ENCODE measurements around the gene PFKFB1. TPM values are rescaled to one million over a fixed set of nuclear protein-coding genes. Genes with fewer than 3 reads are reported as not detected.

The PFKFB1 gene
- total and polyA plus RNA-seq, 11 donors = 0.11 to 1.2 (median 0.24) TPM; not detected in 3

GRCh38 chrX:55005256-55005655 lies 11.3 kb upstream of the PFKFB1 start:
- intact Hi-C loops (cut with DNase I) = loop anchor here in 3 of 10 donors (10.0 kb wide), 3 partner anchors 200 to 960 kb away; partner anchors contain the start of genes MAGED2 (in 2 of the 3) and PHF8 (in 1 of the 3)
- Histone ChIP-seq H3K4me3 (no peak overlapping the region), H3K4me1 (peaks cover 0 to 39% (median 16%) of the 10 kb centered on the region in 12 donors), H3K27me3 (no peaks in the 10 kb centered on the region), H3K9me3 (no peaks in the 10 kb centered on the region), H3K36me3 (peaks cover 0 to 48% (median 24%) of the 10 kb centered on the region in 9 donors), H3K27ac (peak overlapping the region in 1 of 12 donors; percentile 68)
- TF ChIP-seq POLR2A (IDR thresholded peaks at IDR 0.05) (no peak), CTCF (IDR thresholded peaks at IDR 0.05) (no peak)
- no peak for DNase-seq
- no peak for ATAC-seq

- intact Hi-C loops (cut with DNase I) = loop anchor here in 5 of 10 donors (5.0 to 10.0 kb wide), 5 partner anchors 199 to 959 kb away; partner anchors contain the start of genes MAGED2 (in 2 of the 5), FAM120C (in 1 of the 5) and PHF8 (in 1 of the 5)
- H3K27me3 ChIP-seq = no peaks in the 10 kb centered on the region
- TF ChIP-seq POLR2A (IDR thresholded peaks at IDR 0.05) = no peak
- no peak for TF ChIP-seq CTCF (IDR thresholded peaks at IDR 0.05)
- peaks cover 0 to 48% (median 24%) of the 10 kb centered on the region in 9 donors for H3K36me3 ChIP-seq
- no peaks in the 10 kb centered on the region for H3K9me3 ChIP-seq
- DNase-seq (no peak), ATAC-seq (no peak)
- no peak overlapping the region for H3K27ac ChIP-seq
- peaks cover 0 to 35% (median 15%) of the 10 kb centered on the region in 12 donors for H3K4me1 ChIP-seq
- WGBS, 4 donors = 78 to 97% (median 88%) methylated on average over 1 of the region's 1 CpG
- H3K4me3 ChIP-seq = no peak overlapping the region
Observed at GRCh38 chrX:55004231-55004630, 10.2 kb upstream of the PFKFB1 start.

- peak in 1 of 2 donors; percentile 70 for TF ChIP-seq POLR2A (IDR thresholded peaks at IDR 0.05)
- no peak for TF ChIP-seq CTCF (IDR thresholded peaks at IDR 0.05)
- ATAC-seq (peak; percentile 97 to 98 (median 98)), DNase-seq (peak; percentile 89 to 94 (median 94))
- H3K4me1 ChIP-seq = peaks cover 0 to 17% (median 4%) of the 10 kb centered on the region in 12 donors
- peak within 1 kb of the TSS; percentile 68 to 95 (median 86) for H3K27ac ChIP-seq
- 0 to 49% (median 21%) methylated on average over 24 to 55 of the region's 55 CpGs for WGBS, 4 donors
- no peaks in the 10 kb centered on the region for H3K27me3 ChIP-seq
- peak within 1 kb of the TSS; percentile 19 to 95 (median 66) for H3K4me3 ChIP-seq
- intact Hi-C loops (cut with DNase I) = loop anchor here in 5 of 10 donors (2.0 to 10.0 kb wide), 6 partner anchors 195 to 955 kb away; partner anchors contain the start of genes MAGED2 (in 2 of the 5), FAM120C (in 1 of the 5) and PHF8 (in 1 of the 5)
- peaks cover 0 to 33% (median 20%) of the 10 kb centered on the region in 9 donors for H3K36me3 ChIP-seq
- no peaks in the 10 kb centered on the region for H3K9me3 ChIP-seq
Observed at GRCh38 chrX:54999717-55000598, 6.0 kb upstream of the PFKFB1 start, which contains the start of gene APEX2. TSS of gene APEX2 (plus strand) at chrX:55000363. CDS start at chrX:55000423, 60 bp downstream.

- Histone ChIP-seq H3K27ac (no peak overlapping the region), H3K4me1 (peaks cover 0 to 6% (median 0%) of the 10 kb centered on the region in 12 donors), H3K4me3 (no peak overlapping the region), H3K9me3 (no peaks in the 10 kb centered on the region), H3K27me3 (no peaks in the 10 kb centered on the region), H3K36me3 (no peaks in the 10 kb centered on the region)
- TF ChIP-seq POLR2A (IDR thresholded peaks at IDR 0.05) = no peak
- intact Hi-C loops (cut with DNase I) = no loop called here
- DNase-seq (no peak), ATAC-seq (no peak)
Observed at GRCh38 chrX:54995621-54996020, 1.6 kb upstream of the PFKFB1 start.
